Neuronal stem cell (in vitro differentiated cells): Measurements from ENCODE around the gene BIN1.
A peak's percentile ranks its signal among the peaks of the same experiment; 100 is the strongest.

Experiments used
- DNase-seq: peaks from one replicate; pipeline ENCODE4 v3.0.0-alpha.2; 2013; ENCODE audit warnings: low spot score
- H2AFZ ChIP-seq: one replicate; pipeline ENCODE4 v1.6.1; 2013; ENCODE audit warnings: mild to moderate bottlenecking, low read length, inconsistent platforms
- H2AK5ac ChIP-seq: 2 replicates; pipeline ENCODE4 v1.6.1; 2013; ENCODE audit warnings: low read depth, mild to moderate bottlenecking, inconsistent platforms, low read length, moderate library complexity, mixed read lengths
- H2BK120ac ChIP-seq: 2 replicates; pipeline ENCODE4 v1.6.1; 2013; ENCODE audit warnings: low read depth, mild to moderate bottlenecking, inconsistent platforms, low read length, moderate library complexity, mixed read lengths
- H2BK12ac ChIP-seq: one replicate; pipeline ENCODE4 v1.6.1; 2013; ENCODE audit warnings: low read length, inconsistent platforms
- H2BK15ac ChIP-seq: 2 replicates; pipeline ENCODE4 v1.6.1; 2013; ENCODE audit warnings: mild to moderate bottlenecking, low read length, inconsistent platforms, mixed read lengths
- H2BK5ac ChIP-seq: one replicate; pipeline ENCODE4 v1.6.1; 2013; ENCODE audit warnings: inconsistent platforms, mild to moderate bottlenecking, low read length, moderate library complexity
- H3K14ac ChIP-seq: one replicate; pipeline ENCODE4 v1.6.1; 2013; ENCODE audit warnings: low read length, inconsistent platforms
- H3K18ac ChIP-seq: 2 replicates; pipeline ENCODE4 v1.6.1; 2013; ENCODE audit warnings: low read length, inconsistent platforms
- H3K23ac ChIP-seq: 2 replicates; pipeline ENCODE4 v1.6.1; 2013; ENCODE audit warnings: low read depth, mild to moderate bottlenecking, mixed read lengths, low read length, inconsistent platforms; ENCODE audit not compliant: poor library complexity
- H3K27ac ChIP-seq: replicated peaks from 3 replicates; pipeline ENCODE4 v1.5.1; 2013; ENCODE audit warnings: low read length, inconsistent platforms
- H3K27me3 ChIP-seq, 3 experiments: 2 replicates each; pipeline ENCODE4 v1.6.1; 2013; ENCODE audit warnings: low read length in 3 of 3, mild to moderate bottlenecking in 2 of 3, inconsistent platforms in 1 of 3, low read depth in 1 of 3, mixed read lengths in 1 of 3, moderate library complexity in 1 of 3; ENCODE audit not compliant: control insufficient read depth in 3 of 3, insufficient read depth in 3 of 3
- H3K36me3 ChIP-seq, 2 donors: replicated peaks in 1 of 2; 2 replicates each; pipeline ENCODE4 v1.6.1; 2013; ENCODE audit warnings: low read length in 2 of 2; ENCODE audit not compliant: control insufficient read depth in 2 of 2, insufficient read depth in 2 of 2
- H3K4ac ChIP-seq: 2 replicates; pipeline ENCODE4 v1.6.1; 2013; ENCODE audit warnings: inconsistent platforms, mild to moderate bottlenecking, low read length, moderate library complexity
- H3K4me1 ChIP-seq, 2 donors: 1 replicate in 1 of 2; 2 replicates in 1 of 2; pipeline ENCODE4 v1.6.1; 2013; ENCODE audit warnings: low read length in 2 of 2, low read depth in 1 of 2; ENCODE audit not compliant: control insufficient read depth in 2 of 2, insufficient read depth in 1 of 2
- H3K4me2 ChIP-seq: one replicate; pipeline ENCODE4 v1.6.1; 2013; ENCODE audit warnings: mild to moderate bottlenecking, low read length, inconsistent platforms; ENCODE audit not compliant: insufficient read depth, poor library complexity, severe bottlenecking
- H3K4me3 ChIP-seq, 2 donors: 2 replicates each; pipeline ENCODE4 v1.5.1; 2013; ENCODE audit warnings: low read length in 2 of 2, mild to moderate bottlenecking in 2 of 2, inconsistent platforms in 1 of 2, moderate library complexity in 1 of 2
- H3K79me1 ChIP-seq: one replicate; pipeline ENCODE4 v1.6.1; 2013; ENCODE audit warnings: low read depth, mild to moderate bottlenecking, inconsistent platforms, low read length, moderate library complexity
- H3K9ac ChIP-seq: one replicate; pipeline ENCODE4 v1.6.1; 2013; ENCODE audit warnings: mild to moderate bottlenecking, low read depth, low read length, inconsistent platforms; ENCODE audit not compliant: poor library complexity
- H3K9me3 ChIP-seq, 2 donors: replicated peaks in 1 of 2; 2 replicates each; pipeline versions ENCODE3 to v1.6.1; 2013; ENCODE audit warnings: low read length in 2 of 2, mild to moderate bottlenecking in 2 of 2, inconsistent platforms in 1 of 2, low read depth in 1 of 2, mixed read lengths in 1 of 2, moderate library complexity in 1 of 2; ENCODE audit not compliant: control insufficient read depth in 2 of 2, insufficient read depth in 1 of 2
- H4K8ac ChIP-seq: one replicate; pipeline ENCODE4 v1.6.1; 2013; ENCODE audit warnings: low read depth, mild to moderate bottlenecking, inconsistent platforms, low read length, moderate library complexity
- H4K91ac ChIP-seq: one replicate; pipeline ENCODE4 v1.6.1; 2013; ENCODE audit warnings: low read length, low read depth, mild to moderate bottlenecking, inconsistent platforms; ENCODE audit not compliant: poor library complexity
- WGBS, 2 donors: extraction: QIAGEN DNeasy Blood & Tissue Kit; methylation state at CpG; one replicate each; pipeline ENCODE4 v1.1.7; 2013; ENCODE audit warnings: missing lambda C conversion rate in 2 of 2, mixed read lengths in 1 of 2; ENCODE audit not compliant: insufficient read length in 2 of 2, insufficient replicate concordance in 1 of 2; ENCODE audit errors: extremely low coverage in 2 of 2; 5-methylcytosine and 5-hydroxymethylcytosine counted together

The BIN1 gene

GRCh38 chr2:127092306-127092705 lies 14.6 kb downstream of the BIN1 start:
- peak overlapping the region; percentile 84 for H3K18ac ChIP-seq
- peak overlapping the region; percentile 22 for H3K9ac ChIP-seq
- H4K91ac ChIP-seq: peak overlapping the region; percentile 79
- peaks cover 12% of the 10 kb centered on the region for H3K79me1 ChIP-seq
- no peak overlapping the region for H2BK5ac ChIP-seq
- H4K8ac ChIP-seq: no peak overlapping the region
- no peaks in the 10 kb centered on the region for H3K27me3 ChIP-seq
- peak overlapping the region; percentile 5 for H3K23ac ChIP-seq
- H2BK15ac ChIP-seq: no peak overlapping the region
- WGBS, 2 donors: no CpG with 5 or more reads among the region's 6 CpGs
- H3K14ac ChIP-seq: no peak overlapping the region
- no peak overlapping the region for H3K27ac ChIP-seq
- H3K9me3 ChIP-seq: no peaks in the 10 kb centered on the region
- peak overlapping the region; percentile 67 for H2AK5ac ChIP-seq
- peaks cover 8 to 29% of the 10 kb centered on the region in 2 donors for H3K4me1 ChIP-seq
- H2BK120ac ChIP-seq: no peak overlapping the region
- H3K4me3 ChIP-seq: no peak overlapping the region
- H2BK12ac ChIP-seq: peak overlapping the region; percentile 28
- H3K36me3 ChIP-seq: no peaks in the 10 kb centered on the region
- no peak overlapping the region for H2AFZ ChIP-seq
- no peak for DNase-seq
- no peak overlapping the region for H3K4ac ChIP-seq
- no peak overlapping the region for H3K4me2 ChIP-seq

DNA sequence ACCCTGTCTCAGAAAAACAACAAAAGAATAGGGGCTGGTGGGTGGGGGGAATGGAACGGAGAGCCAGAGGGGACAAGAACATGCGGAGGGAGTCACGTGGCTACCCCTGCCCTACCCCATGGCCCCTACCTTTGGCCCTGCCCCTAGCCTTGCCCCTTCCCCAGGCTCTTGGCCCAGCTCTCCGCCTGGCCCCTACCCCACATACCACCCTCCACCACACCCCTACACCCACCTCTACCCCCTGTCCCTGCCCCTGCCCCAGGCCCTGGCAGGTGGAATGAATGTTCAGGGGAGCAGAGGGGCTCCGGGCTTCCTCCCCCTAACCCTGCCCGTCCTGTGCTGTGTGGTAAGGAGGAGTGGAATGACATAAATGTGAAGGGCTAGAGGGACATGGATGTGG lies 15.1 kb downstream of the BIN1 start:
- Histone ChIP-seq H2BK5ac (no peak overlapping the region), H3K9ac (no peak overlapping the region), H3K4me2 (no peak overlapping the region), H3K23ac (peak overlapping the region; percentile 5), H3K4me3 (no peak overlapping the region), H2AFZ (no peak overlapping the region), H3K18ac (peak overlapping the region; percentile 62), H3K9me3 (no peaks in the 10 kb centered on the region), H3K79me1 (peaks cover 12% of the 10 kb centered on the region), H4K8ac (no peak overlapping the region), H2AK5ac (peak overlapping the region; percentile 67), H3K27me3 (no peaks in the 10 kb centered on the region), H4K91ac (peak overlapping the region; percentile 79), H2BK120ac (no peak overlapping the region), H2BK12ac (no peak overlapping the region), H2BK15ac (no peak overlapping the region), H3K36me3 (no peaks in the 10 kb centered on the region), H3K14ac (no peak overlapping the region), H3K4ac (no peak overlapping the region), H3K4me1 (peaks cover 10 to 31% of the 10 kb centered on the region in 2 donors), H3K27ac (no peak overlapping the region)
- DNase-seq: no peak
- no CpG with 5 or more reads among the region's 6 CpGs for WGBS, 2 donors

DNA sequence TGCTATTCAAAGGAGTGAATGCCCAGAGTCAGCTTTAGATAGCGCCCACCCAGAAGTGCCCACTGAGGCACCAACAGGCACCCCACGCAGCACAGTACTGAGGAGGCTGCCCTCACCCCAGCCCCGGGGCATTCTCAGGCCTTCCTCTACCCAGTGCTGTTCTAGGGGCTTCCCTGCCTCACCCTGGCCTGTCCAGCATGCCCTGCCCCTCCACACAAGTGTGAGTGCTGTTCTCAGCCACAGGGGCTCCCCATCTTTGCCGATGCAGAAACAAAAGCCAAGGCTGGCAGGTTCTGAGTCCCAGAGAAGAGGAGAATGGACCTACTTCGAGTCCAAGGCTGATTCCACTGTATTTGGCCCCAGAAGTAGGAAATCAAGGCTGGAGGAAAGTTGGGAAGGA lies 15.8 kb downstream of the BIN1 start:
- no peak overlapping the region for H3K27ac ChIP-seq
- no peak overlapping the region for H3K23ac ChIP-seq
- no peaks in the 10 kb centered on the region for H3K9me3 ChIP-seq
- no peak overlapping the region for H2BK5ac ChIP-seq
- H3K36me3 ChIP-seq: no peaks in the 10 kb centered on the region
- no peak overlapping the region for H3K4ac ChIP-seq
- no peak overlapping the region for H3K18ac ChIP-seq
- no peak overlapping the region for H2BK12ac ChIP-seq
- H2BK15ac ChIP-seq: no peak overlapping the region
- H4K91ac ChIP-seq: no peak overlapping the region
- no peaks in the 10 kb centered on the region for H3K27me3 ChIP-seq
- peaks cover 14 to 33% of the 10 kb centered on the region in 2 donors for H3K4me1 ChIP-seq
- WGBS, 2 donors: no CpG with 5 or more reads among the region's 5 CpGs
- H3K4me2 ChIP-seq: no peak overlapping the region
- no peak overlapping the region for H2AFZ ChIP-seq
- DNase-seq: no peak
- no peak overlapping the region for H3K9ac ChIP-seq
- no peak overlapping the region for H2BK120ac ChIP-seq
- H3K14ac ChIP-seq: no peak overlapping the region
- peaks cover 10% of the 10 kb centered on the region for H3K79me1 ChIP-seq
- H2AK5ac ChIP-seq: no peak overlapping the region
- no peak overlapping the region for H4K8ac ChIP-seq
- H3K4me3 ChIP-seq: no peak overlapping the region

GRCh38 chr2:127090281-127091120 lies 16.5 kb downstream of the BIN1 start:
- Histone ChIP-seq H3K18ac (peak overlapping the region; percentile 24), H3K4me2 (no peak overlapping the region), H2BK5ac (no peak overlapping the region), H3K23ac (peak overlapping the region; percentile 78), H4K91ac (no peak overlapping the region), H2AFZ (no peak overlapping the region), H2BK15ac (peak overlapping the region; percentile 27), H4K8ac (no peak overlapping the region), H3K36me3 (no peaks in the 10 kb centered on the region), H2AK5ac (peak overlapping the region; percentile 39), H2BK120ac (peak overlapping the region; percentile 65), H2BK12ac (no peak overlapping the region), H3K27ac (no peak overlapping the region), H3K4ac (peak overlapping the region; percentile 17), H3K79me1 (peaks cover 10% of the 10 kb centered on the region), H3K4me1 (peaks cover 14 to 35% of the 10 kb centered on the region in 2 donors), H3K9me3 (no peaks in the 10 kb centered on the region), H3K27me3 (no peaks in the 10 kb centered on the region), H3K9ac (peak overlapping the region; percentile 73), H3K4me3 (no peak overlapping the region), H3K14ac (no peak overlapping the region)
- no peak for DNase-seq
- no CpG with 5 or more reads among the region's 18 CpGs for WGBS, 2 donors
